ENCODE results near the gene ARPC5. TPM values are rescaled to one million over a fixed set of nuclear protein-coding genes. Genes with fewer than 3 reads are reported as not detected.

ARPC5 gene
- total and polyA plus RNA-seq, 2 of the 8 experiments (the other 6 are each of a cell fraction or from before 2014, with no cell fraction given) = 24.0 to 60.8 TPM

- TF ChIP-seq CHD2 (IDR thresholded peaks at IDR 0.05; ENCODE audit: low read length) = no peak
- TF ChIP-seq RAD21 (IDR thresholded peaks at IDR 0.05 in 1 of 2, conservative IDR thresholded peaks at IDR 0.05 in 1 of 2; ENCODE audit: low read depth in 2 of 2, low read length in 2 of 2) = no peak
- TF ChIP-seq HDAC2 (IDR thresholded peaks at IDR 0.05; ENCODE audit: borderline replicate concordance in 1 of 2, low read depth in 2 of 2, low read length in 2 of 2) = no peak
- no peak for TF ChIP-seq SRF (IDR thresholded peaks at IDR 0.05; ENCODE audit: low read depth, low read length)
- no peak for TF ChIP-seq ASH2L (IDR thresholded peaks at IDR 0.05; ENCODE audit: low read length)
- no peak for TF ChIP-seq TBP (IDR thresholded peaks at IDR 0.05; ENCODE audit: low read depth, low read length)
- no peak for TF ChIP-seq SIN3A (conservative IDR thresholded peaks at IDR 0.05 in 1 of 2, IDR thresholded peaks at IDR 0.05 in 1 of 2; ENCODE audit: low read depth in 1 of 2, low read length in 2 of 2)
- TF ChIP-seq BCL11A (IDR thresholded peaks at IDR 0.05; ENCODE audit: low read depth in 2 of 2, low read length in 2 of 2) = no peak
- no peak for TF ChIP-seq RFX5 (IDR thresholded peaks at IDR 0.05; ENCODE audit: borderline replicate concordance, low read depth, low read length)
- TF ChIP-seq, protein P1, sequence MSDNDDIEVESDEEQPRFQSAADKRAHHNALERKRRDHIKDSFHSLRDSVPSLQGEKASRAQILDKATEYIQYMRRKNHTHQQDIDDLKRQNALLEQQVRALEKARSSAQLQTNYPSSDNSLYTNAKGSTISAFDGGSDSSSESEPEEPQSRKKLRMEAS (IDR thresholded peaks at IDR 0.05) = no peak
- no peak for TF ChIP-seq TEAD4 (IDR thresholded peaks at IDR 0.05; ENCODE audit: low read depth, low read length)
- no peak for TF ChIP-seq TAF7 (optimal IDR thresholded peaks at IDR 0.05; ENCODE audit: borderline replicate concordance, low read depth, low read length)
- TF ChIP-seq FOSL1 (IDR thresholded peaks at IDR 0.05; ENCODE audit: insufficient read depth, low read depth, low read length) = no peak
- ChIA-PET CTCF (ENCODE audit: partially characterized antibody) (no interaction called here), POLR2A (ENCODE audit: partially characterized antibody) (no interaction called here)
- DNase-seq (ENCODE audit: low read depth in 1 of 2, low spot score in 2 of 2) = no peak
- Histone ChIP-seq H3K23me2 (ENCODE audit: low read depth, low read length) (no peaks in the 10 kb centered on the region; the same call in 1 of the 2 replicates), H3K4me2 (ENCODE audit: insufficient read depth in 1 of 2, low read depth in 2 of 2, low read length in 2 of 2) (no peak overlapping the region), H2BK12ac (ENCODE audit: low read depth, low read length) (no peak overlapping the region), H3K4me1 (replicated peaks in 1 of 4; ENCODE audit: control insufficient read depth in 3 of 4, insufficient read depth in 4 of 4, low read length in 3 of 4) (no peaks in the 10 kb centered on the region), H3K18ac (ENCODE audit: extremely low read depth, low read length) (no peak overlapping the region), H4K20me1 (replicated peaks in 1 of 2; ENCODE audit: control insufficient read depth in 1 of 2, insufficient read depth in 2 of 2, low read length in 2 of 2) (no peaks in the 10 kb centered on the region), H4K91ac (replicated peaks; ENCODE audit: insufficient read length, low read length) (no peak overlapping the region), H3K79me1 (ENCODE audit: low read depth, low read length) (no peaks in the 10 kb centered on the region), H3K27me3 (replicated peaks in 1 of 4; ENCODE audit: control insufficient read depth in 3 of 4, extremely low read depth in 1 of 4, insufficient read depth in 3 of 4, low read length in 3 of 4) (peaks cover 0 to 2% (median 0%) of the 10 kb centered on the region in 4 experiments; a peak in 1 of 7 replicates), H4K8ac (ENCODE audit: extremely low read depth, insufficient read depth, low read length) (no peak overlapping the region), H2BK20ac (ENCODE audit: low read length) (no peak overlapping the region), H2BK5ac (ENCODE audit: low read depth, low read length) (no peak overlapping the region), H3K4ac (replicated peaks; ENCODE audit: insufficient read length, low read depth, low read length) (no peak overlapping the region), H3K23ac (ENCODE audit: insufficient read length) (no peak overlapping the region), H2BK120ac (replicated peaks; ENCODE audit: low read depth, low read length) (no peak overlapping the region), H2AK5ac (ENCODE audit: low read depth, low read length) (no peak overlapping the region), H4K5ac (ENCODE audit: insufficient read length, low read depth, low read length) (no peak overlapping the region), H3K79me2 (ENCODE audit: control insufficient read depth in 1 of 2, insufficient read depth in 2 of 2, low read length in 2 of 2) (no peaks in the 10 kb centered on the region), H3K14ac (ENCODE audit: insufficient read length) (no peak overlapping the region), H3K9me3 (ENCODE audit: insufficient read depth in 2 of 2, low read depth in 1 of 2, low read length in 1 of 2) (no peaks in the 10 kb centered on the region), H3K36me3 (ENCODE audit: control insufficient read depth in 2 of 4, insufficient read depth in 4 of 4, low read length in 3 of 4) (no peaks in the 10 kb centered on the region), H3K9ac (replicated peaks in 1 of 4; ENCODE audit: extremely low read depth in 1 of 4, low read depth in 3 of 4, low read length in 3 of 4) (no peak overlapping the region), H2AFZ (ENCODE audit: low read length) (no peak overlapping the region), H2BK15ac (ENCODE audit: low read length) (no peak overlapping the region), H3K56ac (replicated peaks; ENCODE audit: insufficient read length, low read depth, low read length) (no peak overlapping the region), H3K4me3 (ENCODE audit: extremely low read depth in 1 of 4, insufficient read depth in 2 of 4, low read depth in 3 of 4, low read length in 4 of 4) (no peak overlapping the region), H3K27ac (ENCODE audit: low read depth, low read length) (no peak overlapping the region)
- FAIRE-seq = no peak
- 83 to 100% methylated on average over 1 to 3 of the region's 3 CpGs for WGBS, 2 experiments (ENCODE audit: extremely low coverage in 1 of 2, insufficient coverage in 1 of 2, insufficient read length in 1 of 2, insufficient replicate concordance in 2 of 2, low coverage in 1 of 2, low lambda C conversion rate in 2 of 2, missing lambda C conversion rate in 1 of 2)
These were observed 6.6 kb upstream of the ARPC5 start for GRCh38 chr1:183642166-183642565.
